ENCODE measurements around the gene C11orf71. TPM values are rescaled to one million over a fixed set of nuclear protein-coding genes. Genes with fewer than 3 reads are reported as not detected.

The C11orf71 gene
- total and polyA plus RNA-seq, 9 of the 15 experiments (the other 6 are each of a cell fraction or from before 2014, with no cell fraction given), result 2.9 to 15.1 (median 9.1) TPM

- no peak for TF ChIP-seq GATAD2B (IDR thresholded peaks at IDR 0.05; ENCODE audit: borderline replicate concordance)
- TF ChIP-seq TRIM24 (IDR thresholded peaks at IDR 0.05), result no peak
- no peak for TF ChIP-seq ADNP (tag; IDR thresholded peaks at IDR 0.05)
- TF ChIP-seq THRAP3 (IDR thresholded peaks at IDR 0.05; ENCODE audit: borderline replicate concordance), result no peak
- peak; percentile 38; the same call in 1 of the 2 replicates for TF ChIP-seq CEBPG (CRISPR knock-in tag; IDR thresholded peaks at IDR 0.05)
- TF ChIP-seq CEBPG (tag; conservative IDR thresholded peaks at IDR 0.05 in 1 of 2, IDR thresholded peaks at IDR 0.05 in 1 of 2), result no peak
- no peak for TF ChIP-seq E2F3 (CRISPR knock-in tag; IDR thresholded peaks at IDR 0.05)
- TF ChIP-seq MEF2A (IDR thresholded peaks at IDR 0.05; ENCODE audit: control insufficient read depth, low read depth, low read length), result no peak
- peak; percentile 94 for TF ChIP-seq ZNF143 (CRISPR knock-in tag; IDR thresholded peaks at IDR 0.05)
- TF ChIP-seq MAFK (IDR thresholded peaks at IDR 0.05; ENCODE audit: low read length), result 0 out of 2 replicates have a peak, but pooled peaks have one; percentile 17
- peak; percentile 45; the same call in 1 of the 2 replicates for TF ChIP-seq NFRKB (IDR thresholded peaks at IDR 0.05; ENCODE audit: low read depth)
- no peak for TF ChIP-seq ID3 (CRISPR knock-in tag; IDR thresholded peaks at IDR 0.05)
- TF ChIP-seq ID3 (tag; IDR thresholded peaks at IDR 0.05), result 0 out of 2 replicates have a peak, but pooled peaks have one; percentile 20
- peak; percentile 93 for TF ChIP-seq FOXP1 (CRISPR knock-in tag; IDR thresholded peaks at IDR 0.05)
- no peak for TF ChIP-seq NR2C1 (IDR thresholded peaks at IDR 0.05)
- TF ChIP-seq NR2C1 (tag; IDR thresholded peaks at IDR 0.05), result peak; percentile 59; the same call in 1 of the 2 replicates
- no peak for TF ChIP-seq ZNF561 (CRISPR knock-in tag; conservative IDR thresholded peaks at IDR 0.05)
- no peak for TF ChIP-seq POLR2AphosphoS2 (IDR thresholded peaks at IDR 0.05; ENCODE audit: low read length)
- TF ChIP-seq UBTF (IDR thresholded peaks at IDR 0.05; ENCODE audit: borderline replicate concordance in 1 of 2, low read depth in 2 of 2, low read length in 2 of 2), result 0 out of 4 replicates have a peak, but pooled peaks of 1 of the 2 experiments have one; percentile 35
- no peak for TF ChIP-seq SP2 (IDR thresholded peaks at IDR 0.05; ENCODE audit: extremely low read depth, low read depth, low read length, poor library complexity, severe bottlenecking)
- no peak for TF ChIP-seq SFPQ (IDR thresholded peaks at IDR 0.05; ENCODE audit: low read depth, low read length)
- peak; percentile 81 for TF ChIP-seq POLR2B (IDR thresholded peaks at IDR 0.05; ENCODE audit: low read depth, partially characterized antibody)
- no peak for TF ChIP-seq MEF2D (tag; conservative IDR thresholded peaks at IDR 0.05; ENCODE audit: low read depth)
- TF ChIP-seq ZNF133 (CRISPR knock-in tag; IDR thresholded peaks at IDR 0.05), result no peak
- 0 out of 2 replicates have a peak, but pooled peaks have one; percentile 9 for TF ChIP-seq CBFA2T3 (IDR thresholded peaks at IDR 0.05)
Measured at GRCh38 chr11:114439229-114440120, 39.2 kb upstream of the C11orf71 start, which contains the start of gene REXO2 (continued).
